Ovary (tissue), 3 donors: ENCODE measurements around the gene SAMM50.
A peak's percentile ranks its signal among the peaks of the same experiment; 100 is the strongest.

Experiments
- CTCF ChIP-seq, 3 donors: fragments of 450-650 bp in 2 of 3; fragments of 200-600 bp in 1 of 3; IDR thresholded peaks; one replicate each; pipeline versions ENCODE4 v1.5.1 to v1.8.0; 2016 to 2022; ENCODE audit warnings: antibody characterized with exemption in 3 of 3, mild to moderate bottlenecking in 1 of 3
- EP300 ChIP-seq: sonication (generic); formaldehyde crosslinking; IDR thresholded peaks from one replicate; pipeline ENCODE4 v1.6.1; 2017; ENCODE audit warnings: antibody characterized with exemption
- POLR2A ChIP-seq: fragments of 450-650 bp; IDR thresholded peaks from one replicate; pipeline ENCODE4 v1.6.1; 2017; ENCODE audit warnings: antibody characterized with exemption, mild to moderate bottlenecking, moderate library complexity
- donor health status: DM: no; HTN: no; CAD: no.

DNA sequence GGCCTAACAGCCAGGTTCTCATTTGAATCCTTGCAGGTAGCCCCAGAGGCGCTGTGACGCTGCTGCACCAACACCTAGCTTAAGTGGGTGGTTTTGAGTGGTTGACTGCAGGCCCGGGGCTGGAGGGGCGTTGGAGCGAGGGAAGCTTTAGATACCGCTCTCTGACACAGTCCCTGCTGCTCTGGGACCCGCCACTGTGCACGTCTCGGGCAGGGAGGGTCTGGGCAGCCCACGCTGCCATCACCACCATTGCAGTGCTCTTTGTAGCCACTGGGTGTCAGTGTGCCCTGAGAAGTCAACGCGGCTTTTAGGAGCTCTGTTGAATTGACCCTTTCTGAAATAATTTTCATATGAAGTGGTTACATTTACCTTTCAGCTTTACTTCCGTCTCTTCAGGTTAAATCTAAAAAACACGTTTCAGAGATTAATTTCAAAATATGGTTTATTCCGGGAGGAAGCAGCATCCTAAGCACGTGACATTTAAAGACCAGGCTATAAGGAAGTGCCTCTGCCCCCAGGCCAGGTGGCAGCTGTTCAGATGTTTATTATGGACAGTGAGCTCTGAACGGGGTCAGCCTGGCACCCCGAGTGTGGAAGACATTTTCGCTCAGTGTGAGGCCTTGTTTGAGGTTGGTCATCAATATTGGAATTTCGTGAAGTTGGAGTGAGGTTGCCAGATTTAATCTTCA lies 38.0 kb downstream of the SAMM50 start:
- TF ChIP-seq CTCF (IDR thresholded peaks at IDR 0.05) = peak; percentile 84 to 89 (median 85)
- TF ChIP-seq POLR2A = no peak
- no peak for TF ChIP-seq EP300
